ENCODE measurements around the gene TMEM203.

TMEM203 gene

DNA sequence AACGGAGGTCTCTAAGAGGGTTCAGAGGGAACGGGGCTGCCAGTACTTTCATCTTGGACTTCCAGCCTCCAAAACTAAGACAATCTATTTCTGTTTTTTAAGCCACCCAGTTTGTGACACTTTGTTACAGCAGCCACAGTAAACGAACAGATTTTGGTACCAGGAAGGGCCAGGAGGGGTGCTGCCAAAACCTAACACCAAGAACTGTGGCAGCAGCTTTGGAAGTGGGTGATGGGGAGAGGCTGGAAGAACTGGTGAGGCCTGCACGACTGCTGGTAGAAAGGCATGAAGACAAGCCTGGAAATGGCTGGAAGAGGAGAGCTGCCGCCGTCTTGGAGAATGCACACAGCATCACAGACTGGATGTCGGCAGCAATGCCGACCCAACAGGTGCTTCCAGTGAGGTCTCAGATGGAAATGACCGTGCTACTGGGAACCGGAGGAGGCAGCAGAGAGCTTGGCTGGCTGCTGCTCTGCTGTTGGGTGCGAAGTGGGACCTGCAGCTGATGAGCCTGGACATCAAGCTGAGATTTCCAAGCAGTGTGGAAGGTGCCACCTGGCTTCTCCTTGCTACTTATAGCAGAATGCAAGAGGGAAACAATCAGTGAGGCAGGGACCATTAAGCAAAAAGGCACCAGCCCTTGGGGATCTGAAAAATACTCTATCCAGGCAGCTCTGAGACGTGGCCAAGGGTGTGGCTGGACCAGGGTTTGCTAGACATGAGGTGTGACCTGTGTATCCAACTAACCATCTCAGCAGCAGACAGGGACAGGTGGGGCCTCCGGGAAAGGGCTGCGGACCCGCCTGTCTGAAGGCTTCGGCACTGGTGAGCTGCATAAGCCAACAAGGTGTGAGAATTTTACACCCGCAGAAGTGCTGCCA is 28.9 kb downstream of the TMEM203 start:
- DNase-seq = peak in 1 of 2 experiments; percentile 56

DNA sequence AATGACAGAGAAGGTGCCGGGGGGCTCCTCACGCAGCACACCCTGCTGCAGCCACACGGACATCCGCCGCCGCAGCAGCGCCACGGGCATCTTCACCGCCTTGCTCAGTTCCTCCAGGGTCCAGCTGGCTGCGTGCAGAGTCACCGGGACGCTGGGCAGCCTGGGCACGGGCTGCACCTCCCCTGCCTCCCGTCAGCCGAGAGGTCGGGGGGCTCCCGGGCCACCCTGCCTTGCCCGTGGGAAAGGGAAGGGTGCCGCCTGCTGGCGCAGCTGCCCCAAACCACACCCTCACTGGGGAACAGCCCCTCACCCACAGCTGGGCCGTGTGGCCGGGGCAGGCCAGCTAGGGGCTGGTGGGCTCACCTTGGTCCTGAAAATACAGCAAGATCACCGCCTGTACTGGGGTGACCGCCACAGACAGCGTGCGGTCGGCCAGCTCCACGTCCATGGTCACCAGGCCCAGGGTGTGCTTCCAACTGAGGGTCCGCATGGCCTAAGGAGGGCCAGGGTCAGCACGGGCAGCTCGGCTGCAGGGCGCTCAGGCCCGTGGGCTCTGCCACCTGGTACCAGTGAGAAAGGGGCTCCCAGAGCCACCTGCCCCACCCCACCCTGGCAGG is 30.0 kb downstream of the TMEM203 start:
- DNase-seq = no peak

DNA sequence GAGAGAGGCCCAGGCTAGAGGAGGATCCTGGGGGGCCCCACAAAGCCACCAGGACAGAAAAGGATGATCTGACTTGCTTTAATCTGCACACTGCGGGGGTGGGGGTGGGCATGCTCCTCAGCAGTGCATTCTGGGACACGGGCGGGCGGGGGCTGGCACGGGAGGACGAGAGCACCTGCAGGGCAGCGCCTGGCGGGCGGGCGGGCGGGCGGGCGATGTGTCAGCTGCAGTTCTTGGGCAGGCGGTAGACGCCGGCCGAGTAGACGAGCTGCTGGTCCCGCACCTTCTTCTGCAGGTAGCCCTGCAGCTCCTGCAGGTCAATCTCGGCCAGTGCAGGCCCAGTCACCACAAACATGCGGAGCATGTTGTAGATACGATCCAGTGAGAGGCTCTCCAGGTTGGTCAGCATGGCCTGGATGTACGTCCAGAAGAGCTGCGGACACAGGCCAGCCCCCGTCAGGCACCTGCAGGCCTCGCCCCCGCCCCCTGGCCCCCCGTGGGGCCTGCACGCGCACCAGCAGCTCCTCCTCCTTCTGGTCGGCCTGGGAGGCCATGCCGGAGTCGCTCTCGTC is 30.6 kb downstream of the TMEM203 start:
- no peak for DNase-seq

DNA sequence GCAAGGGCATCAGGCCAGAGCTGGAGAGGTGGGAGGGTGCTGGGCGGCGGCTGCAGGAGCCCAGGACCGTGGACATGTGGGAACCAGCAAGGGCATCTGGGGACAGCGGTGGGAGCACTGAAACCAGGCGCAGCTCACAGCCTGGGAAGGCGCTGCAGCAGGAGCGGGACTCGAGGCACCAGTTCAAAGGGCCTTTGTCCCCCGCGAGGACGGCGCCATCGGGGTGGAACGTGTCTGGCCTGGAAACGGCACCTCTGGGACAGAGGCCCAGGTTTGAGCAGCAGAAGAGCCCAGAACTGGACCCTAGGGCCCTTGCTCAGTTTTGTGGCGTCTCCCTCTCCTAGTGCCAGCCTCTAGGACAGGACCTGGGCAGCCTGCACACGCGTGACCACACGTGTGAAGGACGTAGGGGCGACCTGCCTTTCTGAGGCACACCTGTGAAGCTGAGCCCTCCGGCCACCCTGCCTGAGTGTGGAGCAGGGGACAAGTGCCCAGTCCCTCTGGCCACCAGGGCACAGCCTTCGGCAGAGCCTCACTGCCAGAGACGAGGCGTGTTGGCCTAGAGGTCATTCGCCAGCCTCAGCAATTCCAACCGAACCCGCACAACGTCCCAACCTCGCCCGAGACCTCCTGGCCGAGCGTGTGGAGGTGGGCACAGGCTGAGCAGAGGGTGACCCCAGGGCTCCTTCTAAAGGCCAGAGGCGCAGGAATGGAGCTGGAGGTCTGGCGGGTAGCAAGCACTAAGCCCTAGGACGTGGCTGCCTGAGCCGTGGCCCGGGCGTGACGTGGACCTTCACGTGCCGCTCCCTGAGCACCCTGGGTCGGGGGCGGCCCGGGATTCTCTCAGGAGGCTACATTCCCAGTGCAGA is 31.4 kb downstream of the TMEM203 start:
- DNase-seq = no peak

DNA sequence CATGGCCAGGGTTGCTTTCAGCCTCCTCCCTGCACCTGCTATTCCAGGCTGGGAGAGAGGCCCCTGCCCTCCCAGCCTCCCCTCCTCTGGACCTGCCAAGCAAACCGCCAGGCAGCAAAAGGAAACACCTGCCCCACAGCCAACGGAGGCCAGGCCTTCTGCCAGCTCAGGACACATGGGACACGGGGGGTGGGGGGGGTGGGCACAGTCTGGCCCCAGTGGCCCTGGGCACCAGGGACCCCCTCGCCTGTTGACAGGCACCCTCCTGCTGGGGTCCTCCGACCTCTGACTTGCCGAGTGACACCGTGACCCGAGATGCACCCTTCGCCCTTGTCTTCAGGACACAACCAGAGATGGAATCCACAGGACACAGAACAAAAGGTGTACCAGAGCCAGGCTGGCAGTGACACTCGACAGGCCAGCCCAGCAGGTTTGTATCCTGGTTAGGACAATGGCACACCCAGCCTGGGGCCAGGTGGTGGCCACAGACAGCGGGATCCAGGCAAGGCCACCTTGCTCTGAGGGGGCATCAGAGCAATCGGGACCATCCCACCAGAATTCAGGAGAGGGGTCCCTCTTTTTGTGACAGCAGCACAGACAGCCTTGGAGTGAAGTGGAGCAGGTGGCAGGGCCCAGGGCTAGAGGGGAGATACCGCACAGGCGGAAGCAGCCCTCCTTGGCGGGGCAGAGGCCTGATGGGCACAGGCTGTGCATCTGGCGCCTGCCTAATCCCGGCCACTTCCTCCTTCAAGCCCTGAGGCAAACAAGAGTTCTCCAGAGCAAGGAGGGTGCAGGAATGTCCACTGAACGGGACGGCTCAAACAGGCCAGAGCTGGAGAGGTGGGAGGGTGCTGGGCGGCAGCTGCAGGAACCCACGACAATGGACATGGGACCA is 32.3 kb downstream of the TMEM203 start:
- no peak for DNase-seq

DNA sequence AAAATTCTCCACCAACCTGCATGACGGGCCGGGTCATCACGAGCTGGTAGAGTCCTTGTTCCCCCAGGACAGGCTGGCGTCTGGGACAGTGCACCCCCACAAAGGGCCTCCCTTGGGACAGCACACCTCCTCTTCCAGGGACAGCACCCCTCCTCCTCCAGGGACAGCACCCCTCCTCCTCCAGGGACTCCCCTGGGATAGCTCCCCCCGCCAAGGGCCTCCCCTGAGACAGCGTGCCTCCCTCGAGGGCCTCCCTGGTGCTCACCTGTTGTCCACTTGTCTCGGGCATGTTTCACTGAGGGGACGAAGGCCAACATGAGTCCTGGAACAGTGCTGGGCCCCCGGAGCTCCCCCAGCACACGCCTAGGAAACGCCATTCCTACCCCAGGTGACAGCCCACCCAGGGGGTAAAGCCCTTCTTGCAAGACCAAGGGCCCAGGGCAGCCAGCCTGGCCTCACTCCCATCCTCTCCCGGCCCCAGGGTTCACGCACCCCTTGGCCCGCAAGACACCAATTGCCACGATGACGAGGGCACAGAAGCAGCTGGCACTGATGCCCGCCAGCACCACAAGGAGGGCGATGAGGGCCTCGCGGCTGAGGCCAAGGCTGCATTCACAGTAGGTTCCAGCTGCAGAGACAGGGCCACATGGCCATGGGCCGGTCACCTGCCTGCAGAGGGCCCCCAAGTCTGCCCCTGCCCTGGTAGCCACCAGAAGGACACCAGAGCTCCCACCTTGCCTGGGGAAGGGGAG is 34.1 kb downstream of the TMEM203 start:
- DNase-seq = no peak

DNA sequence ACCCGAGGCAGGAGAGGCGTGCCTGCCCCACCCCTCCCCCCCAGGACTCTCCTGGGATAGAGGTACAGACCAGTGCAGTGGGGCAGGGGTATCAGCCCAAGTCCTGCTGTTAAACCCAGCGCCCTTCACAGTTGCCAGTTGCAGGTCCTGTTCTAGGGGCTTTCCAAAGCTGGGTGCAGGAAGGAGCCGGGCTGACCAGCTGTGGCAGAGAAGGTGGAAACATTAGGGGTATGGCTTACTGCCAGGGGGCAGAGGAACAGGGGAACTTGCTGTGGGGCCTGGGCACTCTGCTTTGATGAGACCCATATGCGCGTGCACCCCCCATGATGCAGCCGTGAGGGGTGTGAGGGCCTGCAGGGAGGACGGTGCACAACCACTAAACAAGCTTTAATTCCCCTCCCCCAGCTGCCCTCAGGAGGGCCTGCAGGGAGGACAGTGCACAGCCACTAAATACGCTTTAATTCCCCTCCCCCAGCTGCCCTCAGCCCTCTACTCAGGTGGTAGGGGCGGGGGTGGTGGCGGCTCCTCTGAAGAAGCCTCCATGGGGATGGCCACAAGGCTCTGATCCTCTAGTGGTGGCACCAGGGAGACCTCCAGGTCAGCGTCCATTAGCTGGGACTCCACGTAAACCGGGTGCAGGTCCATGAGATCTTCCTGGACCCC is 34.8 kb downstream of the TMEM203 start:
- DNase-seq = no peak

DNA sequence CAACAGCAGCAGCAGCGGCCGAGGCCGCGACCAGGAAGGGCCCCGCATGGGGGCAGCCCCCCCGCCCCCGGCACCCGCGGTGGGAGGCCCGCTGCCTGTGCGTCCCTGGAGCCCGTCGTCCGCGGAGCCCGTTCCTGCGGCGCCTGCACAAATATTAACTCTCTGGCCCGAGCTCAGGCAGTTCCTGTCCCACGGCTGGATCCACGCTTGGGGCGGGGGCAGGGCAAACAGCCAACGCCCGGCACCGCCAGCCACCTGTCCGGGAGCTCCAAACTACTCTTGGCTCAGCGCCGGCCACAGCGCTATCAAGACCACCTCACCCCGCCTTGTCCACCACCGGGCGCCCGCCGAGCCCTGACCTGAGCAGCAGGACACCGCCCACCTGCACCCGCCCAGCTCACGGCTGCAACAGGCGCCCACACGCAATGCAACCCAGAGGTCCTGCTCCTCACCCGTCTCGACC is 35.5 kb downstream of the TMEM203 start, which contains the start of gene LRRC26:
Gene LRRC26 (minus strand): TSS at position 156 of the 463 bp plus-strand sequence. CDS start 108 bp downstream, at position 48.
- no peak for DNase-seq

DNA sequence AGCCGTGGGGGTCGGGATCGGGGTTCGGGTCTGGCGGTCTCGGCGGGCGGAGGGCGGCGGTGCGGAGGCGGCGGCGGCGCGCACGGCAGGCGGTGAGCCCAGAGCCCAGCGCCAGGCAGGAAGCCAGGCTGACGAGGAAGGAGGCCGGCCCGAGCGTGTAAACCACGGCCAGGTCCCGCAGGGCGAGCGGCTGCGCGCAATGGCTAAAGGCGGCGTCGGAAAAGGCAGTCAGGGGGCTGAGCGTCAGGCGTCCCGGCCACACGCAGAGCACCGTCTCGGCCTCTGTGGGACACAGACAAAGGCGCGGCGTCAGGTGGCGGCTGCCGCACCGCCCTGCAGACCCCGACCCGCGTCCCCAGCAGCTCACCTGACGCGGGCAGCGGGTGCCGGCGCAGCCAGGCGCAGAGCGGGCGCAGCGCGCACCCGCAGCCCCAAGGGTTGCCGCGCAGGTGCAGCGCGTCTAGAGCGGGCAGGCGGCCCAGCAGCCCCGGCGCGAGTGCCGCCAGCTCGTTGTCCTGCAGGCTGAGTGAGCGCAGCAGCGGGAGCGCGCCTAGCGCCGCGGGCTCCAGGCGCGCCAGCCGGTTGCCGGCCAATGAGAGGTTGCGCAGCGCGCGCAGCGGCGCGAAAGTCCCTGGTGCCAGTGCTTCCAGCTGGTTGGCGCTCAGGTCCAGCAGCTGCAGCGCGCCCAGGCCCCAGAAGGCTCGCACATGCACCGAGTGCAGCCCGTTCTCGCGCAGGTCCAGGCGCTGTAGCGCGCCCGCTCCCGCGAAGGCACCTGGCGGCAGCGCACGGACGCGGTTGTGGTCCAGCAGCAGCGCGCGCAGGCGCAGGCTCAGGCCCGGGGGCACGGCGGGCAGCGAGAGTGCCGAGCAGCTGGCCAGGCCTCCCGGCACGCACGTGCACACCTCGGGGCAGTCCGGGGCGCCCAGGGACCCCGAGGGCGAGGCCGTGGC is 36.3 kb downstream of the TMEM203 start:
- peak in 1 of 2 experiments; percentile 64 for DNase-seq

DNA sequence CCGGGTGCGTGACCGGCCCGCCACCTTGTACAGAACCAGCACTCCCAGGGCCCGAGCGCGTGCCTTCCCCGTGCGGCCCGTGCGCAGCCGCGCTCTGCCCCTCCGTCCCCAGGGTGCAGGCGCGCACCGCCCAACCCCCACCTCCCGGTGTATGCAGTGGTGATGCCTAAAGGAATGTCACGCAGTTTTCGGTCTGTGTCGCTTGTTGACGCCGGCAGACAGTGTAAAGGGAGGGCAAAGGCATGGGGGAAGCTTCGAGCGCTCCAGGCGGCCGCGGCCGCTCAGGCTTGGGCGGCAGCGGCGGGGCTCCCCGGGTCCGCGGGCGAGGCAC is 36.9 kb downstream of the TMEM203 start:
- DNase-seq = no peak

DNA sequence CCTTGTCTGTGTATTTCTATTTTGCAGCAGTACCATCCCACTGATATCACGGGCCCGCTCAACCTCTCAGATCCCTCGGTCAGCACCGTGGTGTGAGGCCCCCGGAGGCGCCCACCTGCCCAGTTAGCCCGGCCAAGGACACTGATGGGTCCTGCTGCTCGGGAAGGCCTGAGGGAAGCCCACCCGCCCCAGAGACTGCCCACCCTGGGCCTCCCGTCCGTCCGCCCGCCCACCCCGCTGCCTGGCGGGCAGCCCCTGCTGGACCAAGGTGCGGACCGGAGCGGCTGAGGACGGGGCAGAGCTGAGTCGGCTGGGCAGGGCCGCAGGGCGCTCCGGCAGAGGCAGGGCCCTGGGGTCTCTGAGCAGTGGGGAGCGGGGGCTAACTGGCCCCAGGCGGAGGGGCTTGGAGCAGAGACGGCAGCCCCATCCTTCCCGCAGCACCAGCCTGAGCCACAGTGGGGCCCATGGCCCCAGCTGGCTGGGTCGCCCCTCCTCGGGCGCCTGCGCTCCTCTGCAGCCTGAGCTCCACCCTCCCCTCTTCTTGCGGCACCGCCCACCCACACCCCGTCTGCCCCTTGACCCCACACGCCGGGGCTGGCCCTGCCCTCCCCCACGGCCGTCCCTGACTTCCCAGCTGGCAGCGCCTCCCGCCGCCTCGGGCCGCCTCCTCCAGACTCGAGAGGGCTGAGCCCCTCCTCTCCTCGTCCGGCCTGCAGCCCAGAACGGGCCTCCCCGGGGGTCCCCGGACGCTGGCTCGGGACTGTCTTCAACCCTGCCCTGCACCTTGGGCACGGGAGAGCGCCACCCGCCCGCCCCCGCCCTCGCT is 37.5 kb downstream of the TMEM203 start:
- DNase-seq = peak in 1 of 2 experiments; percentile 27

DNA sequence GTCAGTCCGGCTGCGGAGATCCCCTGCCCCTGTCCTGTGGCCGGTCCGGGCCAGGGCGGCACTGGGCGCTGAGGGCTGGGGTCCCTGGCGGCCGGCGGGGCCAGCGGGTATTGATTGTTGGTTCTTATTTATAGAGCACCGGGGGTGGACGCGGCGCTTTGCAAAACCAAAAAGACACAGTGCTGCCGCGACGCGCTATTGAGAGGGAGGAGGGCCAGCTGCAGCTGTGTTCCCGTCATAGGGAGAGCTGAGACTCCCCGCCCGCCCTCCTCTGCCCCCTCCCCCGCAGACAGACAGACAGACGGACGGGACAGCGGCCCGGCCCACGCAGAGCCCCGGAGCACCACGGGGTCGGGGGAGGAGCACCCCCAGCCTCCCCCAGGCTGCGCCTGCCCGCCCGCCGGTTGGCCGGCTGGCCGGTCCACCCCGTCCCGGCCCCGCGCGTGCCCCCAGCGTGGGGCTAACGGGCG is 38.1 kb downstream of the TMEM203 start:
- DNase-seq = no peak

DNA sequence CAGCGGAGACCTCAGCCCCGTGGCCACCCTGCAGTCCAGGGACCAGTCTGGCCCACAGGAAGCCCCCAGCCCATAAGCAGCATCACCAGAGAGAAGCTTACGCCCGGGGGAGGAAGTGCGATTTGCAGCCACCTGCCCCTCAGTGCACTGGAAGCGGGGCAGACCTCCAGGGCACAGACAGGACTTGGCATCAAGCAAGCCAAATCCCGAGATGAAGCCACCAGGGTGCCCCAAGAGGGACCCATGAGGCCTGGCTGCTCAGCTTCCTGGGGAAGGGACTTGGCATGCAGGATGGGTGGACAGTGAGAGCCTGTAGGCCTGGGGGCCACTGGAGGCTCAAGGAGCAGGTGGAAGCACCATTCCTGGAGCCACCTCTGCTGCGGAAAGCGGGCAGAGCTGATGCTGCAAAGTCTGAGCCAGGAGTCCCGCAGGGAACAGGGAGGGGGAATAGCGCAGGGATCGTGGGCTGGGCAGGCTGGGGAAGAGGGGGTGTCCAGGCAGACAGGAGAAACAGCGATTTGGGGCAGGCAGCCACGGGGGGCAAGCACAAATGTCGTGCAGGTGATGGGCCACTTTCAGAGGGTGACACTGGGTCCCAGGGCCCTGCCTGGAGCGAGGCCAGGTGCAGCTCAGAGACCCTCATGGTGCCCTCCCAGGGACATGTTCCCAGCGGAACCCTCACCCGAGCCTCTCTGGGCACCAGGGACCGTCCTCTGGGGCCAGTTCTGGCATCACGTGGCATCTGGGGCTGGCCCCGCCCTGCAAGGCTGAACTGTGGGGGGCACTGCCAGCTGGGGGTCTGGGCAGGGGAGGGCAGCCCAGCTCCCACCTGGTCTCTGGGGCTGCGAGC is 38.8 kb downstream of the TMEM203 start:
- no peak for DNase-seq

DNA sequence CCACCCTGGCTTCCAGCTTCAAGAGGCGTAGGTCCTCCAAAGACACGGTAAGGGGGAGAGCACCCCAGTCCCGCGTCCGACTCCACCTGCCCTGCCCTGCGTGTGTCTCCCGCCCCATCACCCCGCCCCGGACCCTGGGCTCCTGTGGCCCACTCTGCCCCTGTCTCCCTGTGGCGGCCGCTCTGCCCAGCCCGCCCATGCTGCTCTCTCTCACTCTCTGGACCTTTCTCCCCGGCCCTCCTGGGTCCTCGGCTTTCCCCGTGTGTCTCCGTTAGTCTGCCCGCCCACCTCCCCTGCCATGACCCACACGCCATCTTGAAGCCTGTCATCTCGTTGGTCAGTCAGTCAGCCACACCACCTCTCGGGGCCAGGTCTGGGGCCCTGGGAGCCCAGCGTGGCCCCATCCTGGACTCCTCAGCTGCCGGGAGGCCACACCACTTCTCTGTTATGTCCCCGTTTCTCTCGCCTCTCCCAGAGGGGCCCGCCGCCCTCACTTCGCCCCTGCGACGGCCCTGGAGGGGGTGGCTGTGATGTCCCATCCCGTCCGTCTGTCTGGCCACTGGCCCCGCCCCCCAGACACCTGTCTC is 40.1 kb downstream of the TMEM203 start:
- DNase-seq = no peak

DNA sequence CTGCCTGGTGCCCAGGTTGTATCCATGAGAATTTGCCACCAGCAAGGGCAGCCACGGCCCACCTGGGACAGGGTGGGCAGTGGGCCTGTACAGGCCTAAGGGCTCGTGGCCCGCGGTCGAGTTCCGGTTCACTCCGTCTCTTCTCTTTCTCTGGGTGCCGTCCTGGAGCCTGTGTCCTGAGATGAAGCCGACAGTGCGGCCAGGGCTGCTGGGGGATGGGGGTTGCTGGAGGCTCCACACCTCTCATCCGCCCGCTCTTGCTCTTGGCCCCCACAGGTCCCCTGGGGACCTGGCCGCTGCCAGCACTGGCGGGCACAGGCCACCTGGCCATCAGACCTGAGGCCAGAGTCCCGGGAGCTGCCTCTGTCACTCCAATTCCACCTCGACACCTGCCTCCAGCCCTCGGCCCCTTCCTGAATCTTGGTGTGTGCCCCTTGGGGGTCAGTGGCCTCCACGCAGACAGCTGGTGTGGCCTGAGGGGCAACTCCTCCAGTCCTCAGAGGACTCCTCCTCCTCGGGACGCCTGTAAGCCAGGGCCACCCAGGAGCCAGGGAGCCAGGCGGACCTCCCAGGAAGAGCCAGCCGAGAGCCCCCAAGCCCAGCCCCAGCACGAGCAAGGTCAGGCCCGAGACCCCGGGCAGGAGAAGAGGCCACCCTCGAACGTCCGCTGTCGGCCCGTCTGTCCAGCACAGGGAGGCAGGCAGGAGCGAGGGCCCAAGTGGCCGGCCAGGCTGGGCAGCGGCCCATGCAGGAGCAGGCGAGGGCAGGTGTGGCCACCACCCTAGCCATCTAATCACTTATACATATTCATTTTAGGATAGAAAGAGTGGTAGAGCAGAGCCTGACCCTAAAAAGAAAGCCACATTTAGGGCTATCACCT is 40.8 kb downstream of the TMEM203 start:
- no peak for DNase-seq

DNA sequence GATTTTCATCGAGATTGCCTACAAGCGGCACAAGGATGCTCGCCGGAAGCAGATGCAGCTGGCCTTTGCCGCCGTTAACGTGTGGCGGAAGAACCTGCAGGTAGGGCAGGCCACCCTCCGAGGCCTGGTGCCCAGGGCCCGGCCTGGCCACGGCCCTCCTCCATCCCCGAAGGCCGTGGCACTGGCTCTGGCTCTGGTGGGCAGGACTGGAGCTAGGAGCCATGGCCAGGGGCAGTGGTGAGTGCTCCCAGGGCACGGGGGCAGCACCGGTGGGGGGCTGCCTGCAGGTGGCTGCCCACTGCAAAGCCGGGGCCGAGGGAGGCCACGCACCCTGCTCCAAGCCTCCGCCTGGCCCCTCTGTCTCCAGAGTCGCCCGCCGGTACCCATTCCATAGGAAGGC is 41.6 kb downstream of the TMEM203 start:
- DNase-seq = no peak

Data from SW 1271 (cell line).